H1 (cell line): ENCODE data around the gene MAPK8IP3. TPM values are rescaled to one million over a fixed set of nuclear protein-coding genes. Genes with fewer than 3 reads are reported as not detected.

ENCODE experiments used
- ASH2L ChIP-seq: fragments of 200-600, 300-600 bp; sonication (generic); IDR thresholded peaks from one replicate; pipeline ENCODE4 v1.7.1; 2017; ENCODE audit warnings: low read length
- polyA plus RNA-seq, 7 experiments: library from polyadenylated mRNA; depleted of rRNA in 3 of 7; stranded (reverse) in 5 of 7; unstranded in 2 of 7; fragments of >200 nt in 5 of 7; fragments of 200-250 nt in 2 of 7; gene quantifications; 1 replicate in 5 of 7; 2 replicates in 1 of 7; 4 replicates in 1 of 7; pipeline versions ENCODE4 v1.2.1 to v1.2.3, GENCODE V29; 2011 to 2013; ENCODE audit warnings: missing spikeins in 2 of 7, mixed read lengths in 2 of 7
- total RNA-seq: library from RNA; stranded (reverse); fragmentation: NEBNext Ultra II Directional; extraction: Animal tissue kit (Norgen Biotek cat#: 25700); gene quantifications from 2 replicates; pipeline ENCODE4 v1.2.1, GENCODE V29; 2021
- TF ChIP-seq, protein P1 (sequence below): fragments of 300-600 bp; sonication (generic); IDR thresholded peaks from 2 replicates; pipeline ENCODE4 v1.7.1; 2012; ENCODE audit warnings: low read length, moderate library complexity, mild to moderate bottlenecking, inconsistent platforms; ENCODE audit not compliant: insufficient replicate concordance

MAPK8IP3 gene
- total and polyA plus RNA-seq, 2 of the 8 experiments (the other 6 are each of a cell fraction or from before 2014, with no cell fraction given), result 16.9 to 43.4 TPM

DNA sequence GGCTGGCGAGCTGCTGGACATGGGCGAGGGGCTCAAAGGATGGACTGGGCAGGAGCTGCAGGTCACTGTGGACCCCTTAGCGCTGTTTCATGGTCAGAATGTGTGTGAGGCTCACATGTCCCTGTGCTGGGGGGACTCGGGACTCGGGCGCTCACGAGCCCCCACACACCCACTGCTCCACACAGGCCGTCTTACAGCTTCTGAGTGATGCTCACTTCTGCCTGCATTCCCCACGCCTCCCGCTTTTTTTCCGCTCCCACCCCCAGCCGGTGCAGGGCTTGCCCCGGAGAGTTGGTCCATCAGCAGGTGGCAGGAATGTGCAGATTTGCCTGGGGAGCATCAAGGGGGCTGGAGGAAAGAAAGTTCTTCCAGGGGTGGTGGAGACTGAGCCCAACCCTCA is 48.2 kb upstream of the MAPK8IP3 start (continued):
- TF ChIP-seq, protein P1, sequence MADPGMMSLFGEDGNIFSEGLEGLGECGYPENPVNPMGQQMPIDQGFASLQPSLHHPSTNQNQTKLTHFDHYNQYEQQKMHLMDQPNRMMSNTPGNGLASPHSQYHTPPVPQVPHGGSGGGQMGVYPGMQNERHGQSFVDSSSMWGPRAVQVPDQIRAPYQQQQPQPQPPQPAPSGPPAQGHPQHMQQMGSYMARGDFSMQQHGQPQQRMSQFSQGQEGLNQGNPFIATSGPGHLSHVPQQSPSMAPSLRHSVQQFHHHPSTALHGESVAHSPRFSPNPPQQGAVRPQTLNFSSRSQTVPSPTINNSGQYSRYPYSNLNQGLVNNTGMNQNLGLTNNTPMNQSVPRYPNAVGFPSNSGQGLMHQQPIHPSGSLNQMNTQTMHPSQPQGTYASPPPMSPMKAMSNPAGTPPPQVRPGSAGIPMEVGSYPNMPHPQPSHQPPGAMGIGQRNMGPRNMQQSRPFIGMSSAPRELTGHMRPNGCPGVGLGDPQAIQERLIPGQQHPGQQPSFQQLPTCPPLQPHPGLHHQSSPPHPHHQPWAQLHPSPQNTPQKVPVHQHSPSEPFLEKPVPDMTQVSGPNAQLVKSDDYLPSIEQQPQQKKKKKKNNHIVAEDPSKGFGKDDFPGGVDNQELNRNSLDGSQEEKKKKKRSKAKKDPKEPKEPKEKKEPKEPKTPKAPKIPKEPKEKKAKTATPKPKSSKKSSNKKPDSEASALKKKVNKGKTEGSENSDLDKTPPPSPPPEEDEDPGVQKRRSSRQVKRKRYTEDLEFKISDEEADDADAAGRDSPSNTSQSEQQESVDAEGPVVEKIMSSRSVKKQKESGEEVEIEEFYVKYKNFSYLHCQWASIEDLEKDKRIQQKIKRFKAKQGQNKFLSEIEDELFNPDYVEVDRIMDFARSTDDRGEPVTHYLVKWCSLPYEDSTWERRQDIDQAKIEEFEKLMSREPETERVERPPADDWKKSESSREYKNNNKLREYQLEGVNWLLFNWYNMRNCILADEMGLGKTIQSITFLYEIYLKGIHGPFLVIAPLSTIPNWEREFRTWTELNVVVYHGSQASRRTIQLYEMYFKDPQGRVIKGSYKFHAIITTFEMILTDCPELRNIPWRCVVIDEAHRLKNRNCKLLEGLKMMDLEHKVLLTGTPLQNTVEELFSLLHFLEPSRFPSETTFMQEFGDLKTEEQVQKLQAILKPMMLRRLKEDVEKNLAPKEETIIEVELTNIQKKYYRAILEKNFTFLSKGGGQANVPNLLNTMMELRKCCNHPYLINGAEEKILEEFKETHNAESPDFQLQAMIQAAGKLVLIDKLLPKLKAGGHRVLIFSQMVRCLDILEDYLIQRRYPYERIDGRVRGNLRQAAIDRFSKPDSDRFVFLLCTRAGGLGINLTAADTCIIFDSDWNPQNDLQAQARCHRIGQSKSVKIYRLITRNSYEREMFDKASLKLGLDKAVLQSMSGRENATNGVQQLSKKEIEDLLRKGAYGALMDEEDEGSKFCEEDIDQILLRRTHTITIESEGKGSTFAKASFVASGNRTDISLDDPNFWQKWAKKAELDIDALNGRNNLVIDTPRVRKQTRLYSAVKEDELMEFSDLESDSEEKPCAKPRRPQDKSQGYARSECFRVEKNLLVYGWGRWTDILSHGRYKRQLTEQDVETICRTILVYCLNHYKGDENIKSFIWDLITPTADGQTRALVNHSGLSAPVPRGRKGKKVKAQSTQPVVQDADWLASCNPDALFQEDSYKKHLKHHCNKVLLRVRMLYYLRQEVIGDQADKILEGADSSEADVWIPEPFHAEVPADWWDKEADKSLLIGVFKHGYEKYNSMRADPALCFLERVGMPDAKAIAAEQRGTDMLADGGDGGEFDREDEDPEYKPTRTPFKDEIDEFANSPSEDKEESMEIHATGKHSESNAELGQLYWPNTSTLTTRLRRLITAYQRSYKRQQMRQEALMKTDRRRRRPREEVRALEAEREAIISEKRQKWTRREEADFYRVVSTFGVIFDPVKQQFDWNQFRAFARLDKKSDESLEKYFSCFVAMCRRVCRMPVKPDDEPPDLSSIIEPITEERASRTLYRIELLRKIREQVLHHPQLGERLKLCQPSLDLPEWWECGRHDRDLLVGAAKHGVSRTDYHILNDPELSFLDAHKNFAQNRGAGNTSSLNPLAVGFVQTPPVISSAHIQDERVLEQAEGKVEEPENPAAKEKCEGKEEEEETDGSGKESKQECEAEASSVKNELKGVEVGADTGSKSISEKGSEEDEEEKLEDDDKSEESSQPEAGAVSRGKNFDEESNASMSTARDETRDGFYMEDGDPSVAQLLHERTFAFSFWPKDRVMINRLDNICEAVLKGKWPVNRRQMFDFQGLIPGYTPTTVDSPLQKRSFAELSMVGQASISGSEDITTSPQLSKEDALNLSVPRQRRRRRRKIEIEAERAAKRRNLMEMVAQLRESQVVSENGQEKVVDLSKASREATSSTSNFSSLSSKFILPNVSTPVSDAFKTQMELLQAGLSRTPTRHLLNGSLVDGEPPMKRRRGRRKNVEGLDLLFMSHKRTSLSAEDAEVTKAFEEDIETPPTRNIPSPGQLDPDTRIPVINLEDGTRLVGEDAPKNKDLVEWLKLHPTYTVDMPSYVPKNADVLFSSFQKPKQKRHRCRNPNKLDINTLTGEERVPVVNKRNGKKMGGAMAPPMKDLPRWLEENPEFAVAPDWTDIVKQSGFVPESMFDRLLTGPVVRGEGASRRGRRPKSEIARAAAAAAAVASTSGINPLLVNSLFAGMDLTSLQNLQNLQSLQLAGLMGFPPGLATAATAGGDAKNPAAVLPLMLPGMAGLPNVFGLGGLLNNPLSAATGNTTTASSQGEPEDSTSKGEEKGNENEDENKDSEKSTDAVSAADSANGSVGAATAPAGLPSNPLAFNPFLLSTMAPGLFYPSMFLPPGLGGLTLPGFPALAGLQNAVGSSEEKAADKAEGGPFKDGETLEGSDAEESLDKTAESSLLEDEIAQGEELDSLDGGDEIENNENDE, result no peak
- TF ChIP-seq ASH2L, result no peak
